Measurements from ENCODE around the gene CEP95. TPM values are rescaled to one million over a fixed set of nuclear protein-coding genes. Genes with fewer than 3 reads are reported as not detected.
A peak's percentile ranks its signal among the peaks of the same experiment; 100 is the strongest.

The CEP95 gene
- total RNA-seq, 6 experiments from 2014 or later, result 9.0 to 13.0 (median 11.5) TPM

DNA sequence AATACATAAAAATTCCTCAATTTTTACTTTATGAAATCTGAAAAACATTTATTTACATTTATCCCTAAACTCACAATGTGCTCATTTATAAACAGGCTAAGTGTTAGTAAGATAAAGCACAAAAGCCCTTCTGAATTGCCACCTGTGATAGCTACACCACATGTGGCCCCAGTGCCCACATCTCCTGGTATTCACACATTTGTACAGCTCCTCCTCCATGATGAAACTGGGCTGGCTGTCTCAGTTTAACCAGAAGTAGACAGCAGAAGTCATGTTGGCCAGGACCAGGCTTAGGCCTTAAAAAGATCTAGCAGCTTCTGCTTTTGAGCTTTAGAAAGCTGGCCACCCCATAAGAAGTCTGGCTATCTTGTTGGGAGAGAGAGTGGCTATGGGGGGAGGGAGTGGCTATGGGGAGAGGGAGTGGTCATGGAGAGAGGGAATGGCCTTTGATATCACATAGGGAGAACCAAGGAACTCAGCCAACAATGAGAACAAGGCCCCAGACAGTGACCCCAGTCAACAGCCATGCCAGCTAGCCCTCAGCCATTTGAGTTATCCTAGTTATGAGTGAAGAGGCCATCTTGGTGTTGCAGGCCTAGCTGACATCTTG is 47.4 kb downstream of the CEP95 start:
- TF ChIP-seq, protein P1, sequence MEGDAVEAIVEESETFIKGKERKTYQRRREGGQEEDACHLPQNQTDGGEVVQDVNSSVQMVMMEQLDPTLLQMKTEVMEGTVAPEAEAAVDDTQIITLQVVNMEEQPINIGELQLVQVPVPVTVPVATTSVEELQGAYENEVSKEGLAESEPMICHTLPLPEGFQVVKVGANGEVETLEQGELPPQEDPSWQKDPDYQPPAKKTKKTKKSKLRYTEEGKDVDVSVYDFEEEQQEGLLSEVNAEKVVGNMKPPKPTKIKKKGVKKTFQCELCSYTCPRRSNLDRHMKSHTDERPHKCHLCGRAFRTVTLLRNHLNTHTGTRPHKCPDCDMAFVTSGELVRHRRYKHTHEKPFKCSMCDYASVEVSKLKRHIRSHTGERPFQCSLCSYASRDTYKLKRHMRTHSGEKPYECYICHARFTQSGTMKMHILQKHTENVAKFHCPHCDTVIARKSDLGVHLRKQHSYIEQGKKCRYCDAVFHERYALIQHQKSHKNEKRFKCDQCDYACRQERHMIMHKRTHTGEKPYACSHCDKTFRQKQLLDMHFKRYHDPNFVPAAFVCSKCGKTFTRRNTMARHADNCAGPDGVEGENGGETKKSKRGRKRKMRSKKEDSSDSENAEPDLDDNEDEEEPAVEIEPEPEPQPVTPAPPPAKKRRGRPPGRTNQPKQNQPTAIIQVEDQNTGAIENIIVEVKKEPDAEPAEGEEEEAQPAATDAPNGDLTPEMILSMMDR (IDR thresholded peaks at IDR 0.05), result no peak
- no peak for DNase-seq
- Mint-ChIP-seq H3K4me3 (no peak overlapping the region; the same call in 1 of the 2 replicates), H3K27ac (peak overlapping the region; percentile 69), H3K9me3 (no peaks in the 10 kb centered on the region), H3K4me1 (ENCODE audit: low read depth) (peaks cover 30% of the 10 kb centered on the region; the same call in 1 of the 2 replicates), H3K36me3 (ENCODE audit: low read depth) (peaks cover 62% of the 10 kb centered on the region), H3K27me3 (ENCODE audit: insufficient read depth) (peaks cover 19% of the 10 kb centered on the region)

DNA sequence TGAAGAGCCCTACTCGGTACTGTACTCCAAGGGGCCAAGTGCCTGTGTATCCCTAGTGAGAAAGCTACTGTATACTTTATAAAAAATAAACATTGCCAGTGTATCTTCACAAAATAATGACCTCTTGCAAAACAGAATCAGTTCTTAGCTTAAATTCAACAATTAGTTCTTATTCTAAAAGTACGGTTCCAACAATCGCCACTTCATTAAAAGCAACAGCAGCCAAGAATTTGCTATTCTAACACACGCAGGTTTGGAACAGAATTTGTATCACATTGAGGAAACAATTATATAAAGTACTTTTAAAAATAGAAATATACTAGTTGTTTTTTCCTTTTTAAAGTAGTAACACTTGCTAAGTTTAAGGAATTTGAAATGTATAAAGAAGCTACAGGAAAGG is 48.5 kb downstream of the CEP95 start:
- DNase-seq, result no peak
- H3K4me3 Mint-ChIP-seq, result no peak overlapping the region; the same call in 1 of the 2 replicates
- H3K27ac Mint-ChIP-seq, result peak overlapping the region; percentile 27; the same call in 1 of the 2 replicates
- TF ChIP-seq, protein P1 (IDR thresholded peaks at IDR 0.05), result no peak
- no peaks in the 10 kb centered on the region for H3K9me3 Mint-ChIP-seq
- peaks cover 30% of the 10 kb centered on the region; the same call in 1 of the 2 replicates for H3K4me1 Mint-ChIP-seq (ENCODE audit: low read depth)
- H3K27me3 Mint-ChIP-seq (ENCODE audit: insufficient read depth), result peaks cover 15% of the 10 kb centered on the region
- H3K36me3 Mint-ChIP-seq (ENCODE audit: low read depth), result peaks cover 55% of the 10 kb centered on the region

DNA sequence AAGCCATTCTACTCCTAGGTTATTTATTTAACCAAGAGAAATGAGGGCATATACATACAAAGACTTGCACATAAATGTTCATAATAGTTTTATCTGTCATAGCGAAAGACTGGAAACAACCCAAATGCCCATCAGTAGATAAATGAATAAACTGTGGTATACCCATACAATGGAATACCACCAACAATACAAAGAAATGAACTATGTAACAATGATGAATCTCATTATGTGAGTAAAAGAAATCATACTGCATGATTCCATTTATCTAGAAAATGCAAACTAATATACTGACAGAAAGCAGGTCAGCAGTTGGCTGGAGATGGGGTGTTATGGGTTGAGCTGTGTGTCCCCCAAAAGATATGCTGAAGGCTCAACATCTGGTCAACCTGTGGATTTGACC is 57.3 kb downstream of the CEP95 start:
- H3K27ac Mint-ChIP-seq, result peak overlapping the region; percentile 66
- TF ChIP-seq, protein P1 (IDR thresholded peaks at IDR 0.05), result no peak
- H3K9me3 Mint-ChIP-seq, result 0 out of 2 replicates have a peak, but pooled peaks cover 5% of the 10 kb centered on the region

DNA sequence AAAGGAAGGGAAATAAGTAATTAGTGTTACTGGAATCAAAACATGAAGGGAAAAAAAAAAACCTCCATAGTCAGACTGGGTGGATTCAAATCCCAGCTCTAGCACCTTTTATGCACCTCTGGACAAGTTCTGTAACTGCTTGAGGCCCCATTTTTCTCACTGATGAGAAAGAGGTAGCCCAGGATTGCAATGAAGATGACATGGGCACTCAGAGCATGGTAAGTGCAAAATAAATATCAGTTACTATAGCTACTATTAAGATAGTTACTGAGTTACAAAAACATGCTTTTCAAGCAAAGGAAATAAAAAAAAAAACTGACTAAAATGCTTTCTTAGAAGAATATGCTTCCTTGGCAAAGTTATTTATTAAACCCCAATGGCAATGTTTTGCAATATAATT is 58.8 kb downstream of the CEP95 start:
- peak; percentile 24 for DNase-seq
- Mint-ChIP-seq H3K36me3 (ENCODE audit: low read depth) (peaks cover 38% of the 10 kb centered on the region), H3K27ac (peak overlapping the region; percentile 66)

More for the DNA sequence above, 57.3 kb downstream of the CEP95 start:
- peaks cover 19% of the 10 kb centered on the region for H3K4me1 Mint-ChIP-seq (ENCODE audit: low read depth)
- H3K27me3 Mint-ChIP-seq (ENCODE audit: insufficient read depth), result peaks cover 23% of the 10 kb centered on the region
- peaks cover 38% of the 10 kb centered on the region for H3K36me3 Mint-ChIP-seq (ENCODE audit: low read depth)
- DNase-seq, result no peak
- H3K4me3 Mint-ChIP-seq, result no peak overlapping the region

DNA sequence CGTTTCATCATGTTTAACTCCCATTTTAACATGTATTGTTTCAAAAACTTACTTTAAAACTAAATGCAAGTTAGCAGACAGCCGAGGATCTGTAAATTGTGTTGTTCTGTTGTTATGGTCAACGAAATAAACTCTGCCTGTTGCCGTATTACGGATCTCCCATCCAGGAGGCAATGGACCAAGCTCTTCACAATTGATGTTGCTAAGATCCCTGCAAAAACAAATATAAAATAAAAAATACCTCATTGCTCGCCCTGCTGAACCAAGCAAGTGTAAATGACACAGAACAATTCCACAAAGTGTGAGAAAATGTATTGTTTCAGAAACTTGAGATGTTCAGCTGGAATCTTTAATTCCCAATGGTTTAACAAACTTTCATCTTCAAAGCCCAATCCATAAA is 65.0 kb downstream of the CEP95 start:
- TF ChIP-seq, protein P1 (IDR thresholded peaks at IDR 0.05), result no peak
- H3K4me1 Mint-ChIP-seq (ENCODE audit: low read depth), result peaks cover 41% of the 10 kb centered on the region
- peak overlapping the region; percentile 91 for H3K27ac Mint-ChIP-seq
- H3K9me3 Mint-ChIP-seq, result peaks cover 5% of the 10 kb centered on the region; the same call in 1 of the 2 replicates
- peaks cover 19% of the 10 kb centered on the region for H3K27me3 Mint-ChIP-seq (ENCODE audit: insufficient read depth)
- H3K4me3 Mint-ChIP-seq, result peak overlapping the region; percentile 28; the same call in 1 of the 2 replicates
- DNase-seq, result no peak
- peaks cover 24% of the 10 kb centered on the region for H3K36me3 Mint-ChIP-seq (ENCODE audit: low read depth)

More for the DNA sequence above, 58.8 kb downstream of the CEP95 start:
- Mint-ChIP-seq H3K27me3 (ENCODE audit: insufficient read depth) (peaks cover 23% of the 10 kb centered on the region), H3K9me3 (0 out of 2 replicates have a peak, but pooled peaks cover 5% of the 10 kb centered on the region), H3K4me3 (no peak overlapping the region), H3K4me1 (ENCODE audit: low read depth) (peaks cover 19% of the 10 kb centered on the region)
- TF ChIP-seq, protein P1 (IDR thresholded peaks at IDR 0.05), result no peak
